ENCODE measurements around the gene AASDHPPT. TPM values are rescaled to one million over a fixed set of nuclear protein-coding genes. Genes with fewer than 3 reads are reported as not detected.

AASDHPPT gene
- total RNA-seq, 1 experiment from 2014 or later, result 47.1 TPM

DNA sequence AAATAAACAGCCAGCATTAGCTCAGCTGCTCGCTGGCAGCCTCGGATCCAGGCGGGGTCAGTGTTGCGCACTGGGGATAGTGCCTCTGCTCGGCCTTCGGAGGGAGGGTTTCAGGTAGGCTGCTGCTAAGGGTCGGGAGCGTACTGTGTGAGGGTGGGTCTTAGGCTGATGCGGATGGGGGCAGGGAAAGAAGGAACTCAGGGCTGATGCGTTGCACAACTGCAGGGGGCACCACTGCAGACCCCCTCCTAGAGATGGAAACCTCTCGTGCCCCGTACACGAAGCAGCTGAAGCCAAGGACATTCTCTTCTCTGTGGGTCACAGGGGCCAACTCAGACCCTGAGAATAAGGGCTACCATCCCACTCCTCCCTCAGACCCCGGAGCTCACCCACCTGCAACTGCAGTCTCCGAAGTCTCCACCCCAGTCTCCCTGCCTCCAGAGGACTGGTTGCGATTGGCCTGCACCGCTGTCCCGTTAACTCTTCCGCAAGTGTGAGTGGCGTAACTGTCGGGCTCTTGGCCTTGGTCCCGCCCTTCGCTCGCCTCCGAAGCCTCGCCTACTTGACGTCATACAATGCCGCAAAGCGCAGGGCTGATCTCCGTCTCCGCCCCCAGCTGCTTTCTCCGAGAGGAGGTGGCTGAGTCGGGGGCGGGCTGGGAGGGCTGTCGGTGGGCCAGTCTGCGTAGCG lies 398 bp upstream of the AASDHPPT start, which contains the start of gene KBTBD3:
TSS of gene KBTBD3 (minus strand) at position 429 of the 690 bp plus-strand sequence. CDS start 18,250 bp downstream, outside the sequence.
- Mint-ChIP-seq H3K4me3 (peak within 1 kb of the TSS; percentile 94 to 98), H3K27me3 (ENCODE audit: low read depth) (no peaks in the 10 kb centered on the region)
- no CpG with 5 or more reads among the region's 37 CpGs for WGBS (ENCODE audit: extremely low coverage, insufficient read length, low lambda C conversion rate)

More for the DNA sequence above, 398 bp upstream of the AASDHPPT start, which contains the start of gene KBTBD3:
- H2BK20ac ChIP-seq (ENCODE audit: low read depth, low read length, poor library complexity, severe bottlenecking), result no peak within 1 kb of the TSS
- H3K4me2 ChIP-seq (ENCODE audit: insufficient read depth, insufficient read length, low read length), result peak within 1 kb of the TSS; percentile 84
- H2BK5ac ChIP-seq (ENCODE audit: insufficient read length, low read length), result peak within 1 kb of the TSS; percentile 90
- H3K18ac ChIP-seq (ENCODE audit: insufficient read length, low read depth, low read length), result peak within 1 kb of the TSS; percentile 97
- H3K36me3 Mint-ChIP-seq (ENCODE audit: insufficient read depth in 1 of 3, low read depth in 3 of 3), result peaks cover 15 to 27% (median 23%) of the 10 kb centered on the region in 3 experiments; a peak in 6 of 7 replicates
- H3K9me3 ChIP-seq (ENCODE audit: control insufficient read depth, low read depth, low read length), result no peaks in the 10 kb centered on the region
- DNase-seq, result peak; percentile 99
- H3K4me1 ChIP-seq (ENCODE audit: insufficient read depth, low read length), result peaks cover 3% of the 10 kb centered on the region; the same call in 1 of the 2 replicates
- H4K5ac ChIP-seq (ENCODE audit: insufficient read length, low read depth, low read length), result peak within 1 kb of the TSS; percentile 82
- H3K9ac ChIP-seq (ENCODE audit: extremely low read depth, insufficient read length, low read length), result peak within 1 kb of the TSS; percentile 99
- H4K20me1 ChIP-seq (ENCODE audit: control insufficient read depth, insufficient read depth, insufficient read length), result no peaks in the 10 kb centered on the region
- H2BK120ac ChIP-seq (ENCODE audit: low read depth, low read length, poor library complexity, severe bottlenecking), result no peak within 1 kb of the TSS
- H4K8ac ChIP-seq (replicated peaks; ENCODE audit: insufficient read length, low read depth, low read length), result no peak within 1 kb of the TSS
- H3K14ac ChIP-seq (ENCODE audit: insufficient read depth, low read length), result peak within 1 kb of the TSS; percentile 99
- TF ChIP-seq, protein P1, sequence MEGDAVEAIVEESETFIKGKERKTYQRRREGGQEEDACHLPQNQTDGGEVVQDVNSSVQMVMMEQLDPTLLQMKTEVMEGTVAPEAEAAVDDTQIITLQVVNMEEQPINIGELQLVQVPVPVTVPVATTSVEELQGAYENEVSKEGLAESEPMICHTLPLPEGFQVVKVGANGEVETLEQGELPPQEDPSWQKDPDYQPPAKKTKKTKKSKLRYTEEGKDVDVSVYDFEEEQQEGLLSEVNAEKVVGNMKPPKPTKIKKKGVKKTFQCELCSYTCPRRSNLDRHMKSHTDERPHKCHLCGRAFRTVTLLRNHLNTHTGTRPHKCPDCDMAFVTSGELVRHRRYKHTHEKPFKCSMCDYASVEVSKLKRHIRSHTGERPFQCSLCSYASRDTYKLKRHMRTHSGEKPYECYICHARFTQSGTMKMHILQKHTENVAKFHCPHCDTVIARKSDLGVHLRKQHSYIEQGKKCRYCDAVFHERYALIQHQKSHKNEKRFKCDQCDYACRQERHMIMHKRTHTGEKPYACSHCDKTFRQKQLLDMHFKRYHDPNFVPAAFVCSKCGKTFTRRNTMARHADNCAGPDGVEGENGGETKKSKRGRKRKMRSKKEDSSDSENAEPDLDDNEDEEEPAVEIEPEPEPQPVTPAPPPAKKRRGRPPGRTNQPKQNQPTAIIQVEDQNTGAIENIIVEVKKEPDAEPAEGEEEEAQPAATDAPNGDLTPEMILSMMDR (conservative IDR thresholded peaks at IDR 0.05), result peak; percentile 65
- no peaks in the 10 kb centered on the region for H3K9me3 Mint-ChIP-seq
- no peak within 1 kb of the TSS for H3T11ph ChIP-seq (ENCODE audit: low read length)
- no peak within 1 kb of the TSS for H3K23ac ChIP-seq (ENCODE audit: insufficient read length, low read depth, low read length)
- peak within 1 kb of the TSS; percentile 6; the same call in 1 of the 2 replicates for H3K4ac ChIP-seq (ENCODE audit: low read depth, low read length)
- no peak within 1 kb of the TSS for H3K56ac ChIP-seq (ENCODE audit: insufficient read length, low read depth, low read length)
- H2BK15ac ChIP-seq (ENCODE audit: low read depth, low read length), result no peak within 1 kb of the TSS
- H4K91ac ChIP-seq (ENCODE audit: insufficient read length, low read depth, low read length), result no peak within 1 kb of the TSS
- H3K27ac Mint-ChIP-seq, result peak within 1 kb of the TSS; percentile 99 to 100 (median 100)
- H3K27me3 ChIP-seq (ENCODE audit: insufficient read depth, low read length), result no peaks in the 10 kb centered on the region
- H3K79me2 ChIP-seq (ENCODE audit: insufficient read depth, low read length), result peaks cover 16% of the 10 kb centered on the region; the same call in 1 of the 2 replicates
- no peaks in the 10 kb centered on the region for H3K23me2 ChIP-seq (ENCODE audit: insufficient read length, low read depth, low read length, poor library complexity, severe bottlenecking)
- no peak within 1 kb of the TSS for H2BK12ac ChIP-seq (ENCODE audit: insufficient read length, low read depth, low read length)
- H3K79me1 ChIP-seq (ENCODE audit: insufficient read depth, low read depth, low read length, poor library complexity, severe bottlenecking), result no peaks in the 10 kb centered on the region
- peaks cover 31 to 32% of the 10 kb centered on the region in 2 experiments for H3K4me1 Mint-ChIP-seq
- peak within 1 kb of the TSS; percentile 82 for H3K27ac ChIP-seq (ENCODE audit: insufficient read length, low read depth, low read length)
- H2AK5ac ChIP-seq (ENCODE audit: insufficient read length, low read length), result no peak within 1 kb of the TSS
- H2AFZ ChIP-seq (ENCODE audit: low read length), result peak within 1 kb of the TSS; percentile 33
